ENCODE results near the gene ST6GALNAC4. TPM values are rescaled to one million over a fixed set of nuclear protein-coding genes. Genes with fewer than 3 reads are reported as not detected.

ST6GALNAC4 gene
- total RNA-seq, 4 donors from 2014 or later, result 12.5 to 33.0 (median 23.8) TPM

- peaks cover 0 to 44% (median 9%) of the 10 kb centered on the region in 3 donors for H3K36me3 ChIP-seq
- H3K27me3 ChIP-seq, result no peaks in the 10 kb centered on the region
- no peak overlapping the region for H3K4me3 ChIP-seq
- H3K27ac ChIP-seq, result peak overlapping the region in 2 of 4 donors; percentile 55 to 63
- H3K9me3 ChIP-seq, result no peaks in the 10 kb centered on the region
- peaks cover 0 to 22% (median 2%) of the 10 kb centered on the region in 3 donors for H3K4me1 ChIP-seq
- WGBS, 2 donors, result 93% methylated on average over 8 to 12 of the region's 18 CpGs
- TF ChIP-seq POLR2A (IDR thresholded peaks at IDR 0.05), result no peak
- TF ChIP-seq CTCF (IDR thresholded peaks at IDR 0.05), result no peak
- intact Hi-C loops (cut with DNase I), result no loop called here
- DNase-seq, result no peak
These were observed 48.5 kb downstream of the ST6GALNAC4 start for GRCh38 chr9:127868278-127868902.

GRCh38 chr9:127867356-127868277 is 49.2 kb downstream of the ST6GALNAC4 start:
- DNase-seq, result no peak
- no peak for TF ChIP-seq POLR2A (IDR thresholded peaks at IDR 0.05)
- no peak for TF ChIP-seq CTCF (IDR thresholded peaks at IDR 0.05)
- Histone ChIP-seq H3K27ac (peak overlapping the region in 3 of 4 donors; percentile 30 to 63 (median 55)), H3K4me1 (peaks cover 0 to 24% (median under 1%) of the 10 kb centered on the region in 3 donors), H3K9me3 (no peaks in the 10 kb centered on the region), H3K4me3 (peak overlapping the region in 1 of 4 donors; percentile 3), H3K27me3 (no peaks in the 10 kb centered on the region), H3K36me3 (peaks cover 0 to 44% (median 9%) of the 10 kb centered on the region in 3 donors)
- WGBS, 2 donors, result 72 to 91% methylated on average over 11 to 12 of the region's 30 CpGs
- intact Hi-C loops (cut with DNase I), result no loop called here

GRCh38 chr9:127866535-127866934 is 50.3 kb downstream of the ST6GALNAC4 start:
- Histone ChIP-seq H3K36me3 (peaks cover 0 to 34% (median 9%) of the 10 kb centered on the region in 3 donors), H3K9me3 (no peaks in the 10 kb centered on the region), H3K27ac (peak overlapping the region in 1 of 4 donors; percentile 14), H3K4me1 (peaks cover 10 to 35% (median 11%) of the 10 kb centered on the region in 3 donors), H3K27me3 (no peaks in the 10 kb centered on the region), H3K4me3 (no peak overlapping the region)
- intact Hi-C loops (cut with DNase I), result no loop called here
- TF ChIP-seq POLR2A (IDR thresholded peaks at IDR 0.05) (no peak), CTCF (IDR thresholded peaks at IDR 0.05) (no peak)
- 75 to 93% methylated on average over 9 to 11 of the region's 13 CpGs for WGBS, 2 donors
- no peak for DNase-seq

GRCh38 chr9:127865645-127866464 is 51.0 kb downstream of the ST6GALNAC4 start:
- intact Hi-C loops (cut with DNase I), result no loop called here
- Histone ChIP-seq H3K27ac (no peak overlapping the region), H3K36me3 (peaks cover 0 to 27% (median 9%) of the 10 kb centered on the region in 3 donors), H3K4me1 (peaks cover 12 to 42% (median 17%) of the 10 kb centered on the region in 3 donors), H3K4me3 (no peak overlapping the region), H3K27me3 (no peaks in the 10 kb centered on the region), H3K9me3 (no peaks in the 10 kb centered on the region)
- no peak for DNase-seq
- TF ChIP-seq CTCF (IDR thresholded peaks at IDR 0.05) (no peak), POLR2A (IDR thresholded peaks at IDR 0.05) (no peak)
- 66 to 74% methylated on average over 19 of the region's 19 CpGs for WGBS, 2 donors

Measured in esophagus squamous epithelium (tissue), 5 donors.